Epithelial cell of proximal tubule (primary cell): Measurements from ENCODE around the gene POLD4. TPM values are rescaled to one million over a fixed set of nuclear protein-coding genes. Genes with fewer than 3 reads are reported as not detected.

Experiments used
- DNase-seq: peaks from one replicate; pipeline ENCODE4 v3.0.0-alpha.2; 2011; ENCODE audit warnings: low read depth
- H3K4me3 ChIP-seq: 2 replicates; pipeline ENCODE4 v1.5.1; 2011; ENCODE audit warnings: low read depth, mild to moderate bottlenecking, low read length
- total RNA-seq: library from RNA; depleted of rRNA; stranded (reverse); fragments of >200 nt; gene quantifications from 2 replicates; pipeline ENCODE4 v1.2.3, GENCODE V29; 2015
- TF ChIP-seq, protein P1 (sequence below): conservative IDR thresholded peaks from 2 replicates; pipeline ENCODE4 v1.5.1; 2012; ENCODE audit warnings: low read depth, mild to moderate bottlenecking, low read length

Gene POLD4
- total RNA-seq, 1 donor from 2014 or later: 174 TPM

- no peak for DNase-seq
Measured at GRCh38 chr11:67312187-67313021, 40.9 kb downstream of the POLD4 start.

DNA sequence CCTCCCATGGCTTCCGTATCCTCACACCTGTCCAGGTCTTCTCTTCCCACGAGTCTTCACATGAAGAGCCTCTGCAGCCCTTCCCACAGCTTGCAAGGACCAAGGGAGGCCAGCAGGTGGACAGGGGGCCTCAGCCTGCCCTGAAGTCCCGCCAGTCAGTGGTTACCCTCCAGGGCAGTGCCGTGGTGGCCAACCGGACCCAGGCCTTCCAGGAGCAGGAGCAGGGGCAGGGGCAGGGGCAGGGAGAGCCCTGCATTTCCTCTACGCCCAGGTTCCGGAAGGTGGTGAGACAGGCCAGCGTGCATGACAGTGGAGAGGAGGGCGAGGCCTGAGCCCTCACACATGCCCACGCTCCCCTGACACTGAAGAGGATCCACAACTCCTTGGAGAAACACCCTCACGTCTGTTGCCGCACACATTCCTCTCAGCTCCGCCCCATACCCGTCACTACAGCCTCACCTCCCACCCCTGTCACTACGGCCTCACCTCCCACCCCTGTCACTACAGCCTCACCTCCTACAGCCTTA, 41.7 kb downstream of the POLD4 start:
- no peak overlapping the region for H3K4me3 ChIP-seq
- TF ChIP-seq, protein P1, sequence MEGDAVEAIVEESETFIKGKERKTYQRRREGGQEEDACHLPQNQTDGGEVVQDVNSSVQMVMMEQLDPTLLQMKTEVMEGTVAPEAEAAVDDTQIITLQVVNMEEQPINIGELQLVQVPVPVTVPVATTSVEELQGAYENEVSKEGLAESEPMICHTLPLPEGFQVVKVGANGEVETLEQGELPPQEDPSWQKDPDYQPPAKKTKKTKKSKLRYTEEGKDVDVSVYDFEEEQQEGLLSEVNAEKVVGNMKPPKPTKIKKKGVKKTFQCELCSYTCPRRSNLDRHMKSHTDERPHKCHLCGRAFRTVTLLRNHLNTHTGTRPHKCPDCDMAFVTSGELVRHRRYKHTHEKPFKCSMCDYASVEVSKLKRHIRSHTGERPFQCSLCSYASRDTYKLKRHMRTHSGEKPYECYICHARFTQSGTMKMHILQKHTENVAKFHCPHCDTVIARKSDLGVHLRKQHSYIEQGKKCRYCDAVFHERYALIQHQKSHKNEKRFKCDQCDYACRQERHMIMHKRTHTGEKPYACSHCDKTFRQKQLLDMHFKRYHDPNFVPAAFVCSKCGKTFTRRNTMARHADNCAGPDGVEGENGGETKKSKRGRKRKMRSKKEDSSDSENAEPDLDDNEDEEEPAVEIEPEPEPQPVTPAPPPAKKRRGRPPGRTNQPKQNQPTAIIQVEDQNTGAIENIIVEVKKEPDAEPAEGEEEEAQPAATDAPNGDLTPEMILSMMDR: no peak
- DNase-seq: no peak

More at GRCh38 chr11:67312187-67313021, 40.9 kb downstream of the POLD4 start:
- TF ChIP-seq, protein P1: no peak
- H3K4me3 ChIP-seq: no peak overlapping the region

GRCh38 chr11:67311051-67311555, 42.2 kb downstream of the POLD4 start:
- TF ChIP-seq, protein P1: no peak
- no peak for DNase-seq
- H3K4me3 ChIP-seq: no peak overlapping the region

DNA sequence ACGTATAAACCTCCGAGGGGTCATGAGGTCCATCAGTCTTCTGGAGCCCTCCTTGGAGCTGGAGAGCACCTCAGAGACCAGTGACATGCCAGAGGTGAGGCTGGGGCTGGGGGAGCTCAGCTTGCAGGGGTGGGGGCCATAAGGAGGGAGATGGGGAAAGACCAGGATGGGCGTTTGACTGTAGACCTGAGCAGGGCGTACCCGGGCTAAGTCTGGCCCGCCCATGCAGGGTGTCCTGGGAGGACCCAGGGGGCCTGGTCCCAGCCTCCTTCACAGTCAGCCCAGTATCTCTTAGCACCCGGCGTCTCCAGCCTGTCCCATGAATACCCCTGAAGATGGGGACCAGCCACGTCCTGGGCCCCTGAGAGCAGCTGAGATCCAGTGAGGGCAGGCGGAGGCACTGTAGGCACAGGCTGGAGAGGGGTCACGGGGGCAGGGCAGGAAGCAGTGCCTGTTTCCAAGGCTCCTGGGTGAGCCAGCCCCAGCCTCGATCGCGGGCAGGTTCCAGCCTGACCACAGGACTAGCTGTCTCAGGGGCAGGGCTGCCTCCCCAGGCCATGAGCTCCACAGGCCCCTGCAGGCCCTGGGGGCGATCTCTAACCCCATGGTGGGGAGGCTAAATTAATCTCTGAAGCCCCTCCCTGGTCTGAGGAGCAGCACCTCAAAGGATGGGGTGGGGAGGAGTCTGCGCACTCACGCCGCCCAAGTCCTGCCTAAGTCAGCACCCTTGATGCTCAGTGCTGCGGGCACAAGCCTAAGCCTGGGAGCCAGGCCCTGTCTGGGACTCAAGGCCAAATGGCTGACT, 42.9 kb downstream of the POLD4 start:
- H3K4me3 ChIP-seq: no peak overlapping the region
- no peak for DNase-seq
- TF ChIP-seq, protein P1: no peak

DNA sequence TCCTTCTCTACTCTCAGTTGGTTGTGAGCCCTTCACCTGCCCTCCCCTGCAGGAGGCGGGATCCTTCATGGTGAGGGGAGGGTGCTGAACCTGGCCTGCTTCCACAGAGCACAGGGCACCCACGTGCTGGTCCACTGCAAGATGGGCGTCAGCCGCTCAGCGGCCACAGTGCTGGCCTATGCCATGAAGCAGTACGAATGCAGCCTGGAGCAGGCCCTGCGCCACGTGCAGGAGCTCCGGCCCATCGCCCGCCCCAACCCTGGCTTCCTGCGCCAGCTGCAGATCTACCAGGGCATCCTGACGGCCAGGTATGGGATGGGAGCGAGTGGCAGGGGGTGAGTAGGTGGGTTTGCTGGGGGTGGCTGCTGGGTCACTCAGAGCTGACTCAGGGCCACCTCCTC, 43.7 kb downstream of the POLD4 start:
- no peak overlapping the region for H3K4me3 ChIP-seq
- TF ChIP-seq, protein P1: no peak
- DNase-seq: no peak

- TF ChIP-seq, protein P1: no peak
- no peak for DNase-seq
- H3K4me3 ChIP-seq: no peak overlapping the region
Measured at GRCh38 chr11:67309166-67309565, 44.2 kb downstream of the POLD4 start.
